ENCODE measurements around the gene CCNJ.

The CCNJ gene

GRCh38 chr10:96056787-96057186 lies 13.4 kb downstream of the CCNJ start:
- no peak for DNase-seq (ENCODE audit: low read depth, low spot score)

GRCh38 chr10:96061232-96061631 lies 17.8 kb downstream of the CCNJ start:
- no peak for DNase-seq (ENCODE audit: low read depth, low spot score)

GRCh38 chr10:96072674-96073073 lies 29.3 kb downstream of the CCNJ start:
- DNase-seq (ENCODE audit: low read depth, low spot score): no peak

- no peak for DNase-seq (ENCODE audit: low read depth, low spot score)
These were observed 30.3 kb downstream of the CCNJ start for GRCh38 chr10:96073722-96074121.

GRCh38 chr10:96074776-96075175 lies 31.4 kb downstream of the CCNJ start:
- DNase-seq (ENCODE audit: low read depth, low spot score): no peak

GRCh38 chr10:96075977-96076376 lies 32.6 kb downstream of the CCNJ start:
- DNase-seq (ENCODE audit: low read depth, low spot score): no peak

- no peak for DNase-seq (ENCODE audit: low read depth, low spot score)
These were observed 33.8 kb downstream of the CCNJ start for GRCh38 chr10:96077156-96077555.

- no peak for DNase-seq (ENCODE audit: low read depth, low spot score)
These were observed 38.8 kb downstream of the CCNJ start for GRCh38 chr10:96082153-96082552.

- DNase-seq (ENCODE audit: low read depth, low spot score): no peak
These were observed 39.4 kb downstream of the CCNJ start for GRCh38 chr10:96082748-96083147.

GRCh38 chr10:96089116-96089515 lies 45.7 kb downstream of the CCNJ start:
- no peak for DNase-seq (ENCODE audit: low read depth, low spot score)

GRCh38 chr10:96089670-96090462 lies 46.5 kb downstream of the CCNJ start:
- DNase-seq (ENCODE audit: low read depth, low spot score): peak; percentile 81

GRCh38 chr10:96090463-96090800 lies 47.0 kb downstream of the CCNJ start:
- DNase-seq (ENCODE audit: low read depth, low spot score): no peak

GRCh38 chr10:96092999-96093767 lies 49.8 kb downstream of the CCNJ start:
- no peak for DNase-seq (ENCODE audit: low read depth, low spot score)

- no peak for DNase-seq (ENCODE audit: low read depth, low spot score)
These were observed 50.6 kb downstream of the CCNJ start for GRCh38 chr10:96093948-96094347.

GRCh38 chr10:96096958-96097357 lies 53.6 kb downstream of the CCNJ start:
- DNase-seq (ENCODE audit: low read depth, low spot score): no peak

GRCh38 chr10:96097865-96098264 lies 54.5 kb downstream of the CCNJ start:
- DNase-seq (ENCODE audit: low read depth, low spot score): no peak

- no peak for DNase-seq (ENCODE audit: low read depth, low spot score)
These were observed 64.2 kb downstream of the CCNJ start for GRCh38 chr10:96107623-96108038.

Measured in ELF-1 (cell line).